Body of pancreas (tissue), 4 donors: Measurements from ENCODE around the gene MFSD1.

Source experiments
- CTCF ChIP-seq, 7 experiments: fragments of 450-650 bp in 4 of 7; fragments of 200-600 bp in 3 of 7; sonication (generic) in 3 of 7; IDR thresholded peaks; one replicate each; pipeline ENCODE4 v1.5.1; 2016 to 2019; ENCODE audit warnings: antibody characterized with exemption in 7 of 7
- POLR2A ChIP-seq, 3 donors: fragments of 450-650 bp; IDR thresholded peaks; one replicate each; pipeline ENCODE4 v1.6.1; 2016; ENCODE audit warnings: antibody characterized with exemption in 3 of 3, mild to moderate bottlenecking in 2 of 3

DNA sequence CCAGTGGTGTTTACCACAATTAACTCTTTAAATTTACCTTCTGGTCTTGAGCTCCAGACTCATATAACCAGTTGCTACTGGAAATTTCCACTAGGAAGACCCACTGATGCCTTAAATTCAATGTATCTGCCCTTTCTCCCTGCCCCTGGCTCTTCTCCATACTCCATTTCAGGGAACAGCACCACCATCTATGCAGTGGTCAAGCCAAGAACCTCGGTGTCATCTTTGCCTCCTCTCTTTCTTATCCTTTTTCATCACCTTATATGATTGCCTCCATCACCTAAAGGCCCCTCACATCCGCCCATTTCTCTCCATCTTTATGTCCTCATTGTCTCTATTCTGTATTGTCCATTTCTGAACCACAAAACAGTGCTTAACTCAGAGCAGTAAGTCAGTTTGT lies 20.7 kb upstream of the MFSD1 start:
- no peak for TF ChIP-seq POLR2A (IDR thresholded peaks at IDR 0.05)
- TF ChIP-seq CTCF (IDR thresholded peaks at IDR 0.05), result no peak
